Dedifferentiated amniotic fluid mesenchymal stem cell (primary cell): ENCODE data around the gene CNOT6L.
A peak's percentile ranks its signal among the peaks of the same experiment; 100 is the strongest.

Experiments used
- DNase-seq: peaks from one replicate; pipeline ENCODE4 v3.0.0-alpha.2; 2016; ENCODE audit errors: extremely low spot score

The CNOT6L gene

GRCh38 chr4:77712675-77713074 lies 106.5 kb downstream of the CNOT6L start:
- DNase-seq: no peak

- no peak for DNase-seq
These were observed 107.7 kb downstream of the CNOT6L start for GRCh38 chr4:77711469-77711868.

GRCh38 chr4:77710684-77711083 lies 108.5 kb downstream of the CNOT6L start:
- no peak for DNase-seq

- DNase-seq: no peak
These were observed 109.1 kb downstream of the CNOT6L start for GRCh38 chr4:77710059-77710458.

GRCh38 chr4:77706717-77707116 lies 112.5 kb downstream of the CNOT6L start:
- no peak for DNase-seq

- DNase-seq: no peak
These were observed 115.5 kb downstream of the CNOT6L start for GRCh38 chr4:77703666-77704065.

GRCh38 chr4:77701121-77701520 lies 118.0 kb downstream of the CNOT6L start:
- DNase-seq: no peak

GRCh38 chr4:77699731-77700210 lies 119.4 kb downstream of the CNOT6L start:
- peak; percentile 53 for DNase-seq

- peak; percentile 32 for DNase-seq
These were observed 121.1 kb downstream of the CNOT6L start for GRCh38 chr4:77697860-77698590.

GRCh38 chr4:77695774-77696173 lies 123.4 kb downstream of the CNOT6L start:
- DNase-seq: peak; percentile 76

- DNase-seq: no peak
These were observed 126.2 kb downstream of the CNOT6L start for GRCh38 chr4:77692847-77693432.

GRCh38 chr4:77681792-77682191 lies 137.4 kb downstream of the CNOT6L start:
- no peak for DNase-seq

GRCh38 chr4:77676842-77677241 lies 142.3 kb downstream of the CNOT6L start:
- no peak for DNase-seq

GRCh38 chr4:77671051-77671450 lies 148.1 kb downstream of the CNOT6L start:
- DNase-seq: no peak

GRCh38 chr4:77669946-77670590 lies 149.1 kb downstream of the CNOT6L start:
- DNase-seq: no peak

- no peak for DNase-seq
These were observed 153.6 kb downstream of the CNOT6L start for GRCh38 chr4:77665381-77666069.
